K562 (cell line): ENCODE measurements around the gene DCAF8. TPM values are rescaled to one million over a fixed set of nuclear protein-coding genes. Genes with fewer than 3 reads are reported as not detected.
A peak's percentile ranks its signal among the peaks of the same experiment; 100 is the strongest.

Experiments used
- CBX1 ChIP-seq: sonication (generic); IDR thresholded peaks from 2 replicates; pipeline ENCODE4 v1.6.1; 2016; ENCODE audit warnings: antibody characterized with exemption, low read depth, mild to moderate bottlenecking
- HDAC2 ChIP-seq: fragments of 450-650 bp; IDR thresholded peaks from 2 replicates; pipeline ENCODE4 v1.6.1; 2016; ENCODE audit warnings: mild to moderate bottlenecking
- HNRNPL ChIP-seq: fragments of 200-400 bp; formaldehyde crosslinking; IDR thresholded peaks from 2 replicates; pipeline ENCODE4 v1.6.1; 2017; ENCODE audit warnings: low read depth, mild to moderate bottlenecking, low read length
- IFI16 ChIP-seq: fragments of 250-450 bp; sonication (Bioruptor Pico); IDR thresholded peaks from 2 replicates; pipeline ENCODE4 v2.1.2; 2022; ENCODE audit warnings: mild to moderate bottlenecking, inconsistent platforms
- ILF3 ChIP-seq: fragments of 450-650 bp; IDR thresholded peaks from 2 replicates; pipeline ENCODE4 v1.6.1; 2018; ENCODE audit warnings: antibody characterized with exemption, mild to moderate bottlenecking, moderate library complexity, borderline replicate concordance
- KAT7 ChIP-seq: sonication (generic); formaldehyde crosslinking; IDR thresholded peaks from 2 replicates; pipeline ENCODE4 v1.8.0; 2022; ENCODE audit warnings: missing genetic modification reagents, mild to moderate bottlenecking, borderline replicate concordance
- LEF1 ChIP-seq: fragments of 450-650 bp; IDR thresholded peaks from 2 replicates; pipeline ENCODE4 v1.6.1; 2016; ENCODE audit warnings: mild to moderate bottlenecking
- RCOR1 ChIP-seq, 2 experiments: IDR thresholded peaks; 2 replicates each; pipeline ENCODE4 v1.6.1; 2012; ENCODE audit warnings: low read depth in 2 of 2, low read length in 2 of 2, borderline replicate concordance in 1 of 2, improper control_type of control experiment in 1 of 2
- TEAD4 ChIP-seq, 2 experiments: sonication (generic) in 1 of 2; formaldehyde crosslinking in 1 of 2; IDR thresholded peaks; 2 replicates each; pipeline versions ENCODE4 v1.6.1 to v1.8.0; 2012 to 2022; ENCODE audit warnings: borderline replicate concordance in 1 of 2, inconsistent platforms in 1 of 2, low read length in 1 of 2, mild to moderate bottlenecking in 1 of 2, missing genetic modification reagents in 1 of 2
- ZNF12 ChIP-seq: sonication (generic); formaldehyde crosslinking; IDR thresholded peaks from 2 replicates; pipeline ENCODE4 v1.4.0; 2020; ENCODE audit warnings: mild to moderate bottlenecking, missing genetic modification reagents
- polyA plus RNA-seq, 8 experiments: library from polyadenylated mRNA; depleted of rRNA in 4 of 8; stranded (reverse) in 5 of 8; unstranded in 3 of 8; fragments of >200 nt; fragmentation: Nextera tagmentation in 2 of 8; fragmentation: Illumina TruSeq in 1 of 8; extraction: Ambion mirVana in 2 of 8; extraction: Trizol in 1 of 8; gene quantifications; 2 replicates each; pipeline versions ENCODE4 v1.2.1 to v1.2.3, GENCODE V29; 2011 to 2014; ENCODE audit warnings: inconsistent platforms in 1 of 8, missing spikeins in 1 of 8
- total RNA-seq, 7 experiments: library from RNA; depleted of rRNA in 6 of 7; stranded (reverse); fragments of >200 nt in 6 of 7; fragmentation: Illumina TruSeq in 2 of 7; extraction: Trizol in 2 of 7; gene quantifications; 2 replicates each; pipeline versions ENCODE4 v1.2.1 to v1.2.3, GENCODE V29; 2011 to 2021; ENCODE audit warnings: low replicate concordance in 1 of 7
- TF ChIP-seq, protein P1 (sequence below): fragments of 450-650 bp; IDR thresholded peaks from 2 replicates; pipeline ENCODE4 v1.6.1; 2016; ENCODE audit warnings: low read depth
- TF ChIP-seq, protein P2 (sequence below): fragments of 450-650 bp; formaldehyde crosslinking; IDR thresholded peaks from 2 replicates; pipeline ENCODE4 v1.4.0; 2022; ENCODE audit warnings: mild to moderate bottlenecking, moderate library complexity
- TF ChIP-seq, protein P3 (sequence below): IDR thresholded peaks from 3 replicates; pipeline ENCODE4 v1.6.1; 2011; ENCODE audit warnings: borderline replicate concordance, mild to moderate bottlenecking, moderate library complexity; ENCODE audit not compliant: insufficient read length; ENCODE audit errors: extremely low read depth
- TF ChIP-seq, protein P4 (sequence below): fragments of 200-800 bp; sonication (Bioruptor generic); IDR thresholded peaks from 2 replicates; pipeline ENCODE4 v1.6.1; 2017; ENCODE audit warnings: missing genetic modification characterization, missing compliant biosample characterization

DCAF8 gene
- total and polyA plus RNA-seq, 9 of the 15 experiments (the other 6 are each of a cell fraction or from before 2014, with no cell fraction given), result 11.6 to 149 (median 81.3) TPM

DNA sequence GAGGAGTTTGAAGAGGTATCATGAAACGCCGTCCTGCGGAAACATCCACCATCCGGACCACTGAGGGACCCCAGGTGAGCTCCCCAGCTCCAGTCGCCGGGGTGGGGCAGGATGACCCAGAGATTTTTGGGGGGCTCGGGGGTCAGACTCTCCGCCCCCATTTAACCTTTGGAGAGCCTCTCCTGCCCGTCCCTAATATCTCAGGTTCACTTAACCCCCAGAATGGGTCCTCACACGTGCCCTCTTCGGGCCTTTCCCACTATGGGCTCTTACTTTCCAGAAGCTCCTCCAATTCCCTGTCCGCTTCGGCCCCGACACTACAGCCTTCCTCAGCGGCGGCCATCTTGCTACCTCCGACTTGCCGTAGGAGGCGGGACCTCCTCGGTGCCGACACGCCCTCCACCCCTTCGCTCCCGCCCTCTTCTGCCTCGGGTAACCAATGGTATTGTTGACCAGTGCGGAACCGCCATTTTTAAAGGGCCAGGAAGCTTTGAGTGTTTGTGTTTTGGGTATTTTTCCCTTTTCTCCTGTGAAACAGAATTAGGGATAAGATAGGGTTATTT is 22.5 kb upstream of the DCAF8 start, which contains the start of gene PEX19 (continued):
- TF ChIP-seq, protein P1, sequence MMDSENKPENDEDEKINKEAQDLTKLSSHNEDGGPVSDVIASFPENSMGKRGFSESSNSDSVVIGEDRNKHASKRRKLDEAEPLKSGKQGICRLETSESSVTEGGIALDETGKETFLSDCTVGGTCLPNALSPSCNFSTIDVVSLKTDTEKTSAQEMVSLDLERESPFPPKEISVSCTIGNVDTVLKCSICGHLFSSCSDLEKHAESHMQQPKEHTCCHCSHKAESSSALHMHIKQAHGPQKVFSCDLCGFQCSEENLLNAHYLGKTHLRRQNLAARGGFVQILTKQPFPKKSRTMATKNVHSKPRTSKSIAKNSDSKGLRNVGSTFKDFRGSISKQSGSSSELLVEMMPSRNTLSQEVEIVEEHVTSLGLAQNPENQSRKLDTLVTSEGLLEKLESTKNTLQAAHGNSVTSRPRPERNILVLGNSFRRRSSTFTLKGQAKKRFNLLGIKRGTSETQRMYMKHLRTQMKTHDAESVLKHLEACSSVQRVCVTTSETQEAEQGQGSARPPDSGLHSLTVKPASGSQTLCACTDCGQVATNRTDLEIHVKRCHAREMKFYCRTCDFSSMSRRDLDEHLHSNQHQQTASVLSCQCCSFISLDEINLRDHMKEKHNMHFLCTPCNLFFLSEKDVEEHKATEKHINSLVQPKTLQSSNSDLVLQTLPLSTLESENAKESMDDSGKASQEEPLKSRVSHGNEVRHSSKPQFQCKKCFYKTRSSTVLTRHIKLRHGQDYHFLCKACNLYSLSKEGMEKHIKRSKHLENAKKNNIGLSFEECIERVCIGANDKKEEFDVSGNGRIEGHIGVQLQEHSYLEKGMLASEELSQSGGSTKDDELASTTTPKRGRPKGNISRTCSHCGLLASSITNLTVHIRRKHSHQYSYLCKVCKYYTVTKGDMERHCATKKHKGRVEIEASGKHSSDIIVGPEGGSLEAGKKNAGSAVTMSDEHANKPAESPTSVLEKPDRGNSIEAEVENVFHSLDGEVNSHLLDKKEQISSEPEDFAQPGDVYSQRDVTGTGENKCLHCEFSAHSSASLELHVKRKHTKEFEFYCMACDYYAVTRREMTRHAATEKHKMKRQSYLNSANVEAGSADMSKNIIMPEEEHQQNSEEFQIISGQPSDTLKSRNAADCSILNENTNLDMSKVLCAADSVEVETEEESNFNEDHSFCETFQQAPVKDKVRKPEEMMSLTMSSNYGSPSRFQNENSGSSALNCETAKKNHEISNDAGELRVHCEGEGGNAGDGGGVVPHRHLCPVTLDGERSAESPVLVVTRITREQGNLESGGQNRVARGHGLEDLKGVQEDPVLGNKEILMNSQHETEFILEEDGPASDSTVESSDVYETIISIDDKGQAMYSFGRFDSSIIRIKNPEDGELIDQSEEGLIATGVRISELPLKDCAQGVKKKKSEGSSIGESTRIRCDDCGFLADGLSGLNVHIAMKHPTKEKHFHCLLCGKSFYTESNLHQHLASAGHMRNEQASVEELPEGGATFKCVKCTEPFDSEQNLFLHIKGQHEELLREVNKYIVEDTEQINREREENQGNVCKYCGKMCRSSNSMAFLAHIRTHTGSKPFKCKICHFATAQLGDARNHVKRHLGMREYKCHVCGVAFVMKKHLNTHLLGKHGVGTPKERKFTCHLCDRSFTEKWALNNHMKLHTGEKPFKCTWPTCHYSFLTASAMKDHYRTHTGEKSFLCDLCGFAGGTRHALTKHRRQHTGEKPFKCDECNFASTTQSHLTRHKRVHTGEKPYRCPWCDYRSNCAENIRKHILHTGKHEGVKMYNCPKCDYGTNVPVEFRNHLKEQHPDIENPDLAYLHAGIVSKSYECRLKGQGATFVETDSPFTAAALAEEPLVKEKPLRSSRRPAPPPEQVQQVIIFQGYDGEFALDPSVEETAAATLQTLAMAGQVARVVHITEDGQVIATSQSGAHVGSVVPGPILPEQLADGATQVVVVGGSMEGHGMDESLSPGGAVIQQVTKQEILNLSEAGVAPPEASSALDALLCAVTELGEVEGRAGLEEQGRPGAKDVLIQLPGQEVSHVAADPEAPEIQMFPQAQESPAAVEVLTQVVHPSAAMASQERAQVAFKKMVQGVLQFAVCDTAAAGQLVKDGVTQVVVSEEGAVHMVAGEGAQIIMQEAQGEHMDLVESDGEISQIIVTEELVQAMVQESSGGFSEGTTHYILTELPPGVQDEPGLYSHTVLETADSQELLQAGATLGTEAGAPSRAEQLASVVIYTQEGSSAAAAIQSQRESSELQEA, result peak; percentile 96
- TF ChIP-seq ZNF12 (CRISPR knock-in tag) (no peak), TEAD4 (IDR thresholded peaks at IDR 0.05; ENCODE audit: low read length) (no peak), TEAD4 (CRISPR knock-in tag; IDR thresholded peaks at IDR 0.05; ENCODE audit: borderline replicate concordance) (no peak), ILF3 (no peak), RCOR1 (IDR thresholded peaks at IDR 0.05; ENCODE audit: borderline replicate concordance in 1 of 2, low read depth in 2 of 2, low read length in 2 of 2) (no peak), CBX1 (0 out of 2 replicates have a peak, but pooled peaks have one; percentile 53), HNRNPL (no peak), IFI16 (CRISPR knock-in tag) (no peak), KAT7 (CRISPR knock-in tag) (peak; percentile 8; the same call in 1 of the 2 replicates), LEF1 (no peak), HDAC2 (no peak)
- TF ChIP-seq, protein P2, sequence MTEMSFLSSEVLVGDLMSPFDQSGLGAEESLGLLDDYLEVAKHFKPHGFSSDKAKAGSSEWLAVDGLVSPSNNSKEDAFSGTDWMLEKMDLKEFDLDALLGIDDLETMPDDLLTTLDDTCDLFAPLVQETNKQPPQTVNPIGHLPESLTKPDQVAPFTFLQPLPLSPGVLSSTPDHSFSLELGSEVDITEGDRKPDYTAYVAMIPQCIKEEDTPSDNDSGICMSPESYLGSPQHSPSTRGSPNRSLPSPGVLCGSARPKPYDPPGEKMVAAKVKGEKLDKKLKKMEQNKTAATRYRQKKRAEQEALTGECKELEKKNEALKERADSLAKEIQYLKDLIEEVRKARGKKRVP, result no peak
- TF ChIP-seq, protein P3, sequence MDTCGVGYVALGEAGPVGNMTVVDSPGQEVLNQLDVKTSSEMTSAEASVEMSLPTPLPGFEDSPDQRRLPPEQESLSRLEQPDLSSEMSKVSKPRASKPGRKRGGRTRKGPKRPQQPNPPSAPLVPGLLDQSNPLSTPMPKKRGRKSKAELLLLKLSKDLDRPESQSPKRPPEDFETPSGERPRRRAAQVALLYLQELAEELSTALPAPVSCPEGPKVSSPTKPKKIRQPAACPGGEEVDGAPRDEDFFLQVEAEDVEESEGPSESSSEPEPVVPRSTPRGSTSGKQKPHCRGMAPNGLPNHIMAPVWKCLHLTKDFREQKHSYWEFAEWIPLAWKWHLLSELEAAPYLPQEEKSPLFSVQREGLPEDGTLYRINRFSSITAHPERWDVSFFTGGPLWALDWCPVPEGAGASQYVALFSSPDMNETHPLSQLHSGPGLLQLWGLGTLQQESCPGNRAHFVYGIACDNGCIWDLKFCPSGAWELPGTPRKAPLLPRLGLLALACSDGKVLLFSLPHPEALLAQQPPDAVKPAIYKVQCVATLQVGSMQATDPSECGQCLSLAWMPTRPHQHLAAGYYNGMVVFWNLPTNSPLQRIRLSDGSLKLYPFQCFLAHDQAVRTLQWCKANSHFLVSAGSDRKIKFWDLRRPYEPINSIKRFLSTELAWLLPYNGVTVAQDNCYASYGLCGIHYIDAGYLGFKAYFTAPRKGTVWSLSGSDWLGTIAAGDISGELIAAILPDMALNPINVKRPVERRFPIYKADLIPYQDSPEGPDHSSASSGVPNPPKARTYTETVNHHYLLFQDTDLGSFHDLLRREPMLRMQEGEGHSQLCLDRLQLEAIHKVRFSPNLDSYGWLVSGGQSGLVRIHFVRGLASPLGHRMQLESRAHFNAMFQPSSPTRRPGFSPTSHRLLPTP, result no peak
- TF ChIP-seq, protein P4, sequence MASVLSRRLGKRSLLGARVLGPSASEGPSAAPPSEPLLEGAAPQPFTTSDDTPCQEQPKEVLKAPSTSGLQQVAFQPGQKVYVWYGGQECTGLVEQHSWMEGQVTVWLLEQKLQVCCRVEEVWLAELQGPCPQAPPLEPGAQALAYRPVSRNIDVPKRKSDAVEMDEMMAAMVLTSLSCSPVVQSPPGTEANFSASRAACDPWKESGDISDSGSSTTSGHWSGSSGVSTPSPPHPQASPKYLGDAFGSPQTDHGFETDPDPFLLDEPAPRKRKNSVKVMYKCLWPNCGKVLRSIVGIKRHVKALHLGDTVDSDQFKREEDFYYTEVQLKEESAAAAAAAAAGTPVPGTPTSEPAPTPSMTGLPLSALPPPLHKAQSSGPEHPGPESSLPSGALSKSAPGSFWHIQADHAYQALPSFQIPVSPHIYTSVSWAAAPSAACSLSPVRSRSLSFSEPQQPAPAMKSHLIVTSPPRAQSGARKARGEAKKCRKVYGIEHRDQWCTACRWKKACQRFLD (CRISPR knock-in tag), result no peak
